ENCODE results near the gene OSBPL5.
"Not testable (repeated sequence)": the region's sequence is repeated elsewhere in the genome, so short reads cannot be mapped to it uniquely, and the experiment has no call there.

Gene OSBPL5

GRCh38 chr11:3180869-3181268, 15.8 kb upstream of the OSBPL5 start:
- DNase-seq (ENCODE audit: low read depth), result no peak

GRCh38 chr11:3178349-3178748, 13.2 kb upstream of the OSBPL5 start:
- DNase-seq (ENCODE audit: low read depth), result no peak

- no peak for DNase-seq (ENCODE audit: low read depth)
Observed at GRCh38 chr11:3177931-3178330, 12.8 kb upstream of the OSBPL5 start.

- no peak for DNase-seq (ENCODE audit: low read depth)
Observed at GRCh38 chr11:3176487-3176886, 11.4 kb upstream of the OSBPL5 start.

DNA sequence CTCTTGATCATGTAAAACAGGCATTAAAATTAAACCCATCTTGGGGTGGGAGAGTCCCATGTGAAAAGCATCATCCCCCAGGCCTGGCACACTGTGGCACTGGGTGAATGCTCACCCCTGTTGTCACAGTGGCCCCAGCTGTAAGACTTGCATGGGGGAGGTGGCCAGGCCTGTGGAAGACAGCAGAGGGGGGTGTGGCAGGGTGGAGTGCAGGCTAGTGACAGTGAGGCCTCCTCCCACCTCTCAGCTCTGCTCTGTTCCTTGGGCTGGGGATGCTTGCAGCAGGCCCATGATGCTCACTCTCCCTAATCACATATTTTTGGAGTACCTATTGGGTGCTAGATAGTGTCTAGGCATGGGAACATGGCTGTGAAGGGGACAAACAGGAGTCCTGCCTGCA, 10.1 kb upstream of the OSBPL5 start:
- DNase-seq (ENCODE audit: low read depth), result no peak

GRCh38 chr11:3174387-3174786, 9.3 kb upstream of the OSBPL5 start:
- no peak for DNase-seq (ENCODE audit: low read depth)

DNA sequence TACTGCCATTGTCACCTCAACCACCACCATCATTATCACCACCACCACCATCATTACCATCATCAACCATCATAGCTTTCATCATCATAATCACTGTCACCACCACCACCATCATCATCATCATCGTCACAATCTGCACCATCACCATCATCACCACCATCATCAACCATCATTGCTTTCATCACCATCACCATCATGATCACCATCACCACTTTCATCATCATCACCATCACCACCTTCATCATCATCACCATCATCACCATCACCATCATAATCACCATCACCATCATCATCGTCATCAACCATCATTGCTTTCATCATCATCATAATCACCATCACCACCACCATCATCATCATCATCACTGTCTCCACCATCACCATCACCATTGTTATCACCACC, 8.7 kb upstream of the OSBPL5 start:
- no peak for DNase-seq (ENCODE audit: low read depth)

GRCh38 chr11:3171931-3172560, 6.9 kb upstream of the OSBPL5 start:
- DNase-seq (ENCODE audit: low read depth), result no peak

DNA sequence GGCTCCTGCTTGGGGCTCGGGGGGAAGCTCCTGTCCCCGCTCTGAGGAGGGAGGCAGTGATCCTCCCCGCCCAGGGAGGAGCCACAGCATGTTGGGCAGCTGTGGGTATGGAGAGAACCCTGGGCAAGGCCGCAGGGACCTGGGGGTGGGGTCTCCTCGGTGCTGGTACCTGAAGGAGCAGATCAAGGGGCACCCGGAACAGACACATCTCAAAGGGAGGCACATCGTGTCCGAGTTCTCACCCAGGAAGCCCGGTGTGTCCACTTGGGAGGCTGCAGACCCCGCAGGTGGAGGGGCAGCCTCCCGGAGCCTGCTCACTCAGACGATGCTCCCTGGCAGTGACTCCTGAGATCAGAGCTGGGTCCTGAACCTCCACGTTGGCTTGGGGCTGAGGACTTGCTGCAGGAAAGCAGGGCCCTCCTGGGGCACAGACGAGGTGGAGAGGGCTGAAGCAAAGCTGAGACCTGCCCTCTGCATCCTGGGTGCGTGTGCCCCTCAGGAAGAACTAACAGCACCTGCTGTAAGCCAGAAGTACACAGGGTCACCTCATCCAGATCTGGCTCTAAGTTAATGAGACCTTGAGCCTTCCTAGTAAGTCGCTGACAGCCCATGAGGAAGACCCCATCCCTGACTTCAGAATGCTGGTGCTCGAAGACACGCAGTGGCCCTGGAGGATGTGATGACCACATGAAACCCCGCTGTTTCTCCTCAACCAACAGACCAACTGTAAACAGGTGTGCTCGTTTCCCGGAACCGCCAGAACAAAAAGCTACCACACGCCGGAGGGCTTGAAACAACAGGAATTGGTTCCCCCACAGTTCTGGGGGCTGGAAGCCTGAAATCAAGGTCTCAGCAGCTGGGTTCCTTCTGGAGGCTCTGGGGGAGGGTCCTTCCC, 5.9 kb upstream of the OSBPL5 start:
- DNase-seq (ENCODE audit: low read depth), result no peak

- DNase-seq (ENCODE audit: low read depth), result no peak
Observed at GRCh38 chr11:3170044-3170755, 5.1 kb upstream of the OSBPL5 start.

GRCh38 chr11:3169255-3170043, 4.3 kb upstream of the OSBPL5 start:
- no peak for DNase-seq (ENCODE audit: low read depth)

DNA sequence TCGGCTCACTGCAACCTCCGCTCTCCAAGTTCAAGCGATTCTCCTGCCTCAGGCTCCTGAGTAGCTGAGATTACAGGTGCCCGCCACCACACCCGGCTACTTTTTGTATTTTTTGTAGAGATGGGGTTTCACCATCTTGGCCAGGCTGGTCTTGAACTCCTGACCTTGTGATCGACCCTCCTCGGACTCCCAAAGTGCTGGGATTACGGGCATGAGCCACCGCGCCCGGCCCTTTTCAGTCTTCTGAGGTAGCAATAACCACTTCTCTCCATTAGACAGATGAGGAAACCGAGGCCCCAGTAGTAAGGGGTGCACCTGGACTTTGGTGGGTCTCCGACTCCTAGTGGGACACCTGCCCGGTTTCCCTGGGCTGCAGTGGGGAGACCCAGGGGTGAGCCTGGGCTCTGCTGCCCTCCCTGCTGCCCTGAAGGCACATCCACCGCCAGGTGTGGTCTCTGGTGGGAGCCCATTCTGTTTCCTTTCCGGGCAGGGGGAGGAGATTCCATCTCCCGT, 3.7 kb upstream of the OSBPL5 start:
- not testable (repeated sequence) for DNase-seq (ENCODE audit: low read depth)

DNA sequence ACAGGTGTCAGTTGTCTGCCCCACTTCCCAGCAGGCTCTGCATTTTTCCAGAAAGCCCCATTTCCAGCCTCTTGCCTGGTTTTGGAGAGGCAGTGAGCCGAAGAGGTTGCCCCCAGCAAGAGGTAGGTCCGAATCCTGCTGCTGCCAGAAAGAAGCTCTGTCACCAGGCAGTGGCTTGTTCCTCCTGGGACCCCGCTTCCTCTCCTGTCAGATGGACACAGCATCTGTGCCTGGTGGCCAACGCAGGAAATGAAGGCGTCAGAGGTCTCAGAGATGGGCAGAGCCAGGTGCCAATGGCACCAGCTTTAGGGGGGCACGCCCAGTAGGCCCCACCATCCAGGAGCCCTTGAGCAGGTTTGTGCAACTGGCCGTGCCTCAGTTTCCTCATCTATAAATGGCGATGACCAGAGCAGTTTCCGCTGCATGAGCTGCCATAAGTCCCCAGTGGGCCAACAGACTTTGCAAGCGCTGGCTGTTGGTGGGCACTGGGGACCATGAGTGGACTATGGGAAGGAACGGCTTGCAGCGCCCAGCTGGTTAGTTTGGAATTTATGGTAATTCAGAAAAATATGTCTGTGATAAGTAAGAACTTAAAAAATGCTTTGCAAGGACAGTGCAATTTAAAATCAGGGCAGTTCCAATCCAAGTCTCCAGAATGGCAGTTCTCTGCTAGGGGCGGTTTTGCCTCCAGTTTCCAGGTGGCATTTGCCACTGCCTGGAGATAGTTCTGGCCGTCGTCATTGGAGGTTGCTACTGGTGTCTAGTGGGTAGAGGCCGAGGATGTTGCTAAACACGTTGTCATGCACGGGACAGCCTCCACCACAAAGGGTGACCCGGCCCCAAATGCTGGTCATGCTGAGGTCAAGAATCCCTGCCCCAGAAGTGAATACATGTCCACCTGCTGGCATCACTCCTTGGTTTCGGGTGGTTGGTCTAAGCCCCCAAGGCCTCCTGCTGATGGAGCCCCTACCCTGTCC, 2.3 kb upstream of the OSBPL5 start:
- no peak for DNase-seq (ENCODE audit: low read depth)

- DNase-seq (ENCODE audit: low read depth), result no peak
Observed at GRCh38 chr11:3166268-3167142, 1.4 kb upstream of the OSBPL5 start.

DNA sequence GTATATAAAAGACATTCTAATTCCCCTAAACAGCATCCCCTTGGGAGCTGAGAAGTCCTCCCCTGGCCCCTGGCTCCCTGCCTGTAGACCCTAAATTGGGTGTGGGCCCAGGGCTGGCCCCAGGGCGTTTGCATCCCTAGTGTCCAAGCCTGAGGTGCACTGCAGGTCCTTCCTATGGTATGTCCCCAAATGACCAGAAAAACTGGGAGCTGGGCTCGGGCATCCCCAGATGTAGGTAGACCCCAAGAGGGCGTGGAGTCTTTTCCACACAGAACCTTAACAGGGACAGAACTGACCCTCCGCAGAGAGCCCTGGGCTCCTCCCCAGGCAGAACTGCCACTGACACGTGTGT, 782 bp upstream of the OSBPL5 start:
- DNase-seq (ENCODE audit: low read depth), result no peak

GRCh38 chr11:3164552-3165151, 458 bp downstream of the OSBPL5 start:
- DNase-seq (ENCODE audit: low read depth), result no peak

GRCh38 chr11:3164138-3164551, 965 bp downstream of the OSBPL5 start:
- no peak for DNase-seq (ENCODE audit: low read depth)

- DNase-seq (ENCODE audit: low read depth), result no peak
Observed at GRCh38 chr11:3163241-3163981, 1.7 kb downstream of the OSBPL5 start.

All from activated T-cell treated with anti-CD3 and anti-CD28 coated beads for 24 hours (primary cell).